ENCODE results near the gene ORMDL2.

Gene ORMDL2, protein sequence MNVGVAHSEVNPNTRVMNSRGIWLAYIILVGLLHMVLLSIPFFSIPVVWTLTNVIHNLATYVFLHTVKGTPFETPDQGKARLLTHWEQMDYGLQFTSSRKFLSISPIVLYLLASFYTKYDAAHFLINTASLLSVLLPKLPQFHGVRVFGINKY

DNA sequence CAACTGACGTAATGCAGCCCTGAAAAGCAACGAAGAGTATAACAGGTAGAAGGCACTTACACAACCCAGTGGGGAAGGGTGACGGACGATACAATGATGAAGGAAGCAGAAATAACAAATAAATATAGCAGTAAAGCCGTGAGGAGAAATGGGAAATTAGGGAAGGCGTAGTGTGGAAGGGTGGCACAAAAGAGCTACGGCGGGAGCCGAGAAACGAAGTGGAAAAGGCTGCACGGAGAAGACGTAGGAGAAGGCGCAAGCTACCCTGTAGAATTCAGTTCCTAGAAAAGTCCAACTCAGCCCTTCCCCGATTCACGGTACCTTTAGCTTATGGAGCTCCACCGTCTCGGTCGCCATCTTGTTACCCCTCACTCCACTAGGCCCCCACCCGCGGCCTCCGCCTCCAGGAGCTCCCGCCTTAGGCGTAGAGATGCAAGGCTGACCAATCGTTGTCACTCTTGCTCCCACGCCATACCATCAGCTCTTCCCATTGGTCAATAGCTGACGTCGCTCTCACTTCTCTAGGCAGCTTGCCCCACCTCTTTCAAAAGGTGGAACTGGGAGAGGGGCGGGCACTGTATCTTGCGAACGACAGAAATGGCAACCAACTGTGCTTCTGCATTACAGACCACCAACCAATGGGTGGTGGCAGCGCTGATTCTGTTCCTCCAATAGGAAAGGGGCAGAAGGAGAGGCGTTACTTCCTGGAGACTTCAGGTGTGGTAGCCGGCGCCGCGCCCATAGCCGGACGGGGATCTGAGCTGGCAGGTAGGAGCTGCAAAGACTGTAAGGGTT, at the start of gene ORMDL2, which contains the start of gene SARNP:
Gene ORMDL2 (plus strand): TSS at position 697 of the 795 bp plus-strand sequence. CDS start 959 bp downstream, outside the sequence.
Gene SARNP (minus strand): TSS at position 380 of the 795 bp plus-strand sequence. CDS start 23 bp downstream, at position 357.
- peak; percentile 69 to 92 (median 90) for DNase-seq (ENCODE audit: low read depth in 4 of 4, low spot score in 1 of 4)

DNA sequence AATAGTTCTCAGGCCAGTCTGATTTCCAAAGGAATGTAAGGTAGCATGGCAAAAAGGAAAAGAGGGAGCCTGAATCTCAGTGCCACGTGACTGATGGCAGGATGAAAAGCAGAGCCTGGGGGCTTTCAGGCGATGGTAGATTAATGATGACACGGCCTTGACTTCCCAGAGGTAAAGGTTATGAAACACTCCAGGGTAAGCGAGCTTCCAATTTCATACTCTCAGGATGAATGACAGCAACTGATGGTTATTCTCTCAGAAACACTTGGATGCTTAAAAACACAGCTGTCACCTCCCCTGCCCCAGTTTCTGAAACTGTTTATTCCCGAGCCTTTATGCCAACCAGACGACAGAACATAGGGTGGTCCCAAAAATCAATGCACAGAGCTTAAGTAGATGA, 46.1 kb upstream of the ORMDL2 start:
- DNase-seq (ENCODE audit: low read depth in 4 of 4, low spot score in 1 of 4): no peak

DNA sequence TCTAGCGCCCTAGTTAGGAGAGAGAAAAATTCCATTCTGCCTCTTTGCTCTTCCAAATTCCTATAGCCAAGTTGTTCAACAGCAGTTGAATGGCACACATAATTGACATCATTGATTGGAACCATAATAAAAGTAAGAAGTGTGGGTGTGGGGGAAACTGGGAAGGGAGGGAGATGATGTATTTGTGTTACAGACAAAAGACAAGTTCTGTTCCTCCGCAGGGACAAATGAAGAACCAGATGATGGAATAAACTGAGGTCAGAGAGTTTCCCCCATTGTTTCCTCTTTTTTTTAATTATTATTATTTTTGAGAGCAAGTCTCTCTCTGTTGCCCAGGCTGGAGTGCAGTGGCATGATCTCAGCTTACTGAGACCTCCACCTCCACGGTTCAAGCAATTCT, 40.0 kb upstream of the ORMDL2 start:
- DNase-seq (ENCODE audit: low read depth in 4 of 4, low spot score in 1 of 4): no peak

DNA sequence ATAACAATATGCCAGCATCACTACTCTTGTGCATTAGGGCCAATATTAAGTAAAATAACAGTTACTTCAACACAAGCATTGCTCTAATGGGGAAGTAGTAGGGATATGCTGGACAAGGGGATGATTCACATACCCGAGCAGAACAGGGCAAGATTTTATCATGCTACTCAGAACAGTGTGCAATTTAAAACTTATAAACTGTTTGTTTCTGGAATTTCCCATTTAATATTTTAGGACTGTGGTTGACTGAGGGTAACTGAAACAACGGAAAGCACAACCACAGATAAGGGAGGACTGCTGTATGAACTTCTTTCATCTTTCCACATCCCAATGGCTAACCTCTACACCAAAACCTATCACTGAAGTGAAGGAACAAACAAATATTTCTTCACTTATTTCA, 37.2 kb upstream of the ORMDL2 start:
- no peak for DNase-seq (ENCODE audit: low read depth in 4 of 4, low spot score in 1 of 4)

DNA sequence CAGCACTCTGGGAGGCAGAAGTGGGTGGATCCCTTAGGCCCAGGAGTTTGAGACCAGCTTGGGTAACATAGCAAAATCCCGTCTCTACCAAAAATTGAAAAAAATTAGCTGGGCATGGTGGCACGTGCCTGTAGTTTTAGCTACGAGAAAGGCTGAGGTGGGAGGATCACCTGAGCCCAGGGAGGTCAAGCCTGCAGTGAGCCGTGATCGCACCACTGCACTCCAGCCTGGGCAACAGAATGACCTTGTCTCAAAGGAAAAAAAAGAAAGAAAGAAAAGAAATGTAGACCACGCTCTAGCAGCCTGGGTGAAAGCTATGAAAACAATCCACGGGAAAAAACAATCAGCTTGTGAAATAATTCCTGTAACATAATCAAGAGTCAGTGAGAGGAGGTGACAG, 29.3 kb upstream of the ORMDL2 start:
- no peak for DNase-seq (ENCODE audit: low read depth in 4 of 4, low spot score in 1 of 4)

DNA sequence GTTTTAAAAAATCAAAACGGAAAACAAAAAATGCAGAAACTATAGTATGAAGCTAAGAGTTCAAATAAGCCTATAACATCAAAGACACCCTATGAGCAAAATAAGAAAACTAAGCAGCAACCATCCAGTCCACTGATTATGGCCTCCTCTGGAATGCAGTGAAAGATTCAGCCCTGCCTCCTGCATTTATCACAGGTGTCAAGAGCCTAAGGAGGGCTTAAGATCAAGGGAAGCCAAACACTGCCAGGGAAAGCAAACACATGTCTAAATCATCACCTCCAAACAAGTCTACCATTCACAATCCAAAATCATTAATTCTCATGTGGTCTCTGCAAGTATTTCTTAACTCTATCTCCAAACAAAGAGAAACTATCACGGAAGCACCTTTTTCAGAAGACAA, 28.7 kb upstream of the ORMDL2 start:
- DNase-seq (ENCODE audit: low read depth in 4 of 4, low spot score in 1 of 4): no peak

DNA sequence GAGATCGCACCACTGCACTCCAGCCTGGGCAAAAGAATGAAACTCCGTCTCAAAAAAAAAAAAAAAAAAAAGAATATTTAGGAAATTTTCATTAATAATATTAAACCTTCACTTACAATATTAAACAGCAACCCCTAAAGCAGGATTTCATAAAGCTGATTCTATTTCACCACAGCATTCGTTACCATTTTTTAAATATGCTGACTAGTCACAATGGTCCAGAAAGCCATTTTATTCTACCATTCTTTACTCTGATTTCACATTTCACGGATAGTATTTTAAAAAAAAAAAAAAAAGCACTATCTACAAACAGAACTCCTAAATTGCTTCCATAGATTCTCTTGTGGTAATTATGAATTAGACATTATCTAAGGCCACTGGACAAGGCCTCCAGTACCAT, 27.9 kb upstream of the ORMDL2 start:
- DNase-seq (ENCODE audit: low read depth in 4 of 4, low spot score in 1 of 4): no peak

DNA sequence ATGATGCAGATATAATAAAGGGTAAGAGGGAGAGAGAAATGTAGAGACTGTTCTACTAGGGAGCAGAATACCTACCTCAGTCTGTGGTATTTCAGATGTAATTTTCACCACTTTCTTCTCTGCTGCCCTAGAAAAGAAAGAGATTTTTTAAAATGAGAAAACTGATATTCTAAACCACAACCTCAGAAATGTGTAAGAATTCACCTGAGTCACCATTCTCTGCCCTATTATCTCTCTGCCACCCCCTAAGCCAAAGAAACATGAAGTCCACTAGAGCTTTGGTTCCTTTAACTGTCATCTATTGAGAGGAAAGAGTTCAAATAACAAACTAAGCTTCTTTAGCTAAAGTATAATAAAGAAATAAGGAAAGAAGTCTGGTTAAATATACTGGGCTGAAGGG, 21.9 kb upstream of the ORMDL2 start:
- DNase-seq (ENCODE audit: low read depth in 4 of 4, low spot score in 1 of 4): no peak

DNA sequence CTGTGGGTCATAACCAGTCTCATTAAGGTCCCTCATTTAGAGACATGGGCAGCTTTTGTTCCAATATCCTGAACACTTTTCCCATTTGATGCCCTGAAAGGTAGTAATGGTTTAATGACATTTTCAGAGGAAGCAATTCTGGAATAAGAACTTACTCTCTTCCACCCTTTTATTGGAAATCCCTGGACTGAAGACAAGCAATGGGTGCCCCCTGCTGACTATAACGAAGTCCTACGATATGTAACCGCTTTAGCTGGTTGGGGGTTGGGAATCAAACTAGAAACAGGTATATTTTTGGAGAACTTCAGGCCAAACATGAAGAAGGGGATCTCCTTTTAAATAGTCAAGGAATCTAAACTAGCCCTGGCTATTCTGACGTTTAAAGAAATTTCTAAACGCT, 20.8 kb upstream of the ORMDL2 start:
- DNase-seq (ENCODE audit: low read depth in 4 of 4, low spot score in 1 of 4): no peak

DNA sequence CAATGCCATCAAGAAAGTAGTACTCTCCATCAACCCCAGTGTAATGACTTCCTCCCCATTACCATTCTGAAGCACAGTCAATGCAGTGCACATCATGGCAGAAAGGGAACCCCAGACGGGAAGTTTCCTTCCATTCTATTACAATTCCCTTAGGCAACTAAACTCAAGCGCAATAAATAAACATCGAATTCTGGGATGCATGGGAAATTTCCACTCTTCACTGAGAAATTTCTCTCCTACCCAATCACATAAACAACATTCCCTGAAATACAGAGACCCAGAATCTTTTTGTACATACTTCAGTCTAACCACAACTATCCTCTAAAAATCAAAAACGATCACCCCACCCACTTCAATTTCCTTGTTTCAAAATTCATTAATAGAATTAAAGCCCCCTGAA, 20.3 kb upstream of the ORMDL2 start:
- DNase-seq (ENCODE audit: low read depth in 4 of 4, low spot score in 1 of 4): no peak

DNA sequence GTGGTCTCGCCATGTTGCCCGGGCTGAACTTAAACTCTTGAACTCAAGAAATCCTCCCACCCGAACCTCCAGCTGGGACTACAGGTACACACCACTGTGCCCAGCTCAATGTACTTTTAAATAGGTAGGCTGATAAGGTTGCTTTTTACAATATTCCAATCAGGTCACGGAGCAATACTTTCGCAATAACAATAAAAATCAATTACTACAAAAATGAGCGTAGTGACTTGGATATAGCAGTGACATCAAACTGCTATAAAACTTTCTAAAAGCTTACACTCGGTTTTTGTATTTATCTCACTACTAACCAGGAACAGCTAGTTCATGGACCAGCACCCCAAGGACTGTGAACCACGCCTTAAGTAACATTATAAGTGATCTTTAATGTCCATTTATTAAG, 10.9 kb upstream of the ORMDL2 start:
- DNase-seq (ENCODE audit: low read depth in 4 of 4, low spot score in 1 of 4): no peak

DNA sequence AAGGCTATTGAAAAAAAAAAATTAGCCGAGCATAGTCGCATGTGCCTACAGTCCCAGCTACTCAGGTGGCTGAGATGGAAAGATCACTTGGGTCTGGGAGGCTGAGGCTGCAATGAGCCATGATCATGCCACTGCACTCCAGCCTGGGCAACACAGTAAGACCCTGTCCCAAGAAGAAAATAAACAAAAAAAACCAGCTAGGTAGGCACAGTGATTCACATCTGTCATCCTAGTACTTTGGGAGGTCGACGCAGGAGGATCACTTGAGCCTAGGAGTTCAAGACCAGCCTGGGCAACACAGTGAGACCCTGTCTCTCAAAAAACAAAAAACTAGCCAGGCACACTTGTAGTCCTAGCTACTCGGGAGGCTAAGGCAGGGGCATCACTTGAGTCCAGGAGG, 8.6 kb upstream of the ORMDL2 start:
- no peak for DNase-seq (ENCODE audit: low read depth in 4 of 4, low spot score in 1 of 4)

DNA sequence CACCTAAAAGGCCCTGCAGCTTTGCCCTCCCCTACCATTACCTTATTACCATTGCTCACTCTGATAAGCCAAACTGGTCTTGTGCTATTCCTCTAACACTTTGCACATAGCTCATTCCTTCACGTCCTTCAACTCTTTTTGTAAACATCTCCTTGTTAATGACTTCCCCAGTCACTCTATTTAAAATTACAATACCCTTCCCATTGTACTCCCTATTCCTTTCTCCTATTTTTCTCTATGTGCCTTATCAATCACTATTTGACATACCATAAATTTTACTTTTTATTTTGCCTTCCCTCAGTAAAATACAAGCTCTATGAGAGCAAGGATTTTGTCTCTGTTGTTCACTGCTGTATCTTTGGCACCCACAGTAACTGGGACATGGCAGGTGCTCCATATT, 5.8 kb upstream of the ORMDL2 start:
- no peak for DNase-seq (ENCODE audit: low read depth in 4 of 4, low spot score in 1 of 4)

DNA sequence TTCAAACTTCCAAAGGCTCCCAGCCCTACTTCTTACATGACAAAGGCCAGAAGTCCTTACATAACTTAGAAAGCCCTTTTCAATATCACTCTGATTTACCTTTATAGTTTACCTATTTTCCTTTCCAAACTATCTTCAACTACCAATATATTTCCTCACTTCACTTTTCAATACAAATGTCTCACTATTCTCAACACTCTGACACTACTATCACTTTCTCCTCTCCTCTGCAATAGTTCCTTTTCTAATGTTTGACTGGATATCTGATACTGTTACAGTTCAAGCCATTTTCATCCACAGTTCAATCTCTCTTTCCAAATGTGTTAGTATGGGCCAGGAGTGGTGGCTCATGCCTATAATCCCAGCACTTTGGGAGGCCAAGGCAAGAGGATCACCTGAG, 3.6 kb upstream of the ORMDL2 start:
- no peak for DNase-seq (ENCODE audit: low read depth in 4 of 4, low spot score in 1 of 4)

DNA sequence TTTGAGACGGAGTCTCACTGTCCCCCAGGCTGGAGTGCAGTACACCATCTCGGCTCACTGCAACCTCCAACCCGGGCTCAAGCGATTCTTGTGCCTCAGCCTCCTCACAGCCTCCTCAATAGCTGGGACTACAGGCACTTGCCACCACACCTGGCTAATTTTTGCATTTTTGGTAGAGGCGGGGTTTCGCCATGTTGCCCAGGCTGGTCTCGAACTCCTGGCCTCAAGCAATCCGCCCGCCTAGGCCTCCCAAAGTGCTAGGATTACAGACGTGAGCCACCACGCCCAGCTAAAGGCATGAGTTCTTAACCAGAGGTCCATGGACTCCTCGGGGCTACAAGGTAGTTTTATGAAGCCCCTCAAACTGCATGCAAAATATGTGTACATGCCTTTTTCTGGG, 2.4 kb upstream of the ORMDL2 start:
- no peak for DNase-seq (ENCODE audit: low read depth in 4 of 4, low spot score in 1 of 4)

DNA sequence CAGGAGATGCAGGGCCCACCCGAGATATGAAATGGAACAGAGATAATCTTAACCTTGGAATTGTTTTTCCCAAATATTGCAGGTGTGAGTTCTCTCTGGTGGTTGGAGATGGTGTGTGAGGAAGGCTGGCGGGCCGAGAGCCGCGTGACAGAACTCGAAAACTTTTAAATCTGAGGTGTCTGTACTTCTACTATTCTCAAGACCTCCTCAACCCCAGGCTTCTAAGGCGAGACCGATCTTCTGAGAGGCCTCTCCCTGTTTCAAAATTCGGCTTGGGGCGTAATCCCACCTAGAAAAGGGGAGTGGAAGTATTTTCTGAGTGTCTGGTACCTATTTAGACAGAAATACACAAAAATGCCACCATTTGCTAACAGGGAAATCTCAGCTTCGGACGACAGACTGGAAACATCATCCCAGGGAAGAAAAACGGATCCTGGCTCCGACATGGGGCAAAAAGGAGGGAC, 928 bp upstream of the ORMDL2 start:
- DNase-seq (ENCODE audit: low read depth in 4 of 4, low spot score in 1 of 4): no peak

DNA sequence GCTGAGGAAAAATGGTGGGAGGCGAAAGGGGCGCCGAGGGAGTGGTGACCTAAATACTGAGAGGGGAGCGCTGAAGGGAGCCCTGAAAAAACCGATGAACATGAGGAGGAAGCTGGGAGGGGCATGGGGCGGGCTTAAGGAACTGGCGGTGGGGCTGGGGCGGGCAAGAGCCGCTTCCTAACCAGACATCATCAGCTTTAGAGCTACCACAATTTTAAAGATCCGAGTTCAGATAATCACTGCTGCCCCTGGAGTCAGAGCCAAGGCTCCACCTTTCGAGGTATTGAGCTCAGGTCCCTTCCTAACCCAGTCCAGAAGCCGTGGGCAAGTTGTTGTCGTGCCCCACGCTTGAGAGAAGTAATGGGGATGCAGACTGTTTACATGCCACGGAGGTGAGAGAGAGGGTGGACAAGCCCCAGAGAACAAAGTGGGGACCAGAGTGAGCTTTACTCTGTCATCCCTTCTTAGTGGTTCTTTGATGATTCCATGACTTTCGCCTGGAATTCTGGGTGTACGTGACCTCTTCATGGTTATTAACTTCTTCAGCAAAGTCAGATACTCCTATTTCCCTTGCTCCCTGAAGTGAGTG, 393 bp downstream of the ORMDL2 start:
- no peak for DNase-seq (ENCODE audit: low read depth in 4 of 4, low spot score in 1 of 4)

DNA sequence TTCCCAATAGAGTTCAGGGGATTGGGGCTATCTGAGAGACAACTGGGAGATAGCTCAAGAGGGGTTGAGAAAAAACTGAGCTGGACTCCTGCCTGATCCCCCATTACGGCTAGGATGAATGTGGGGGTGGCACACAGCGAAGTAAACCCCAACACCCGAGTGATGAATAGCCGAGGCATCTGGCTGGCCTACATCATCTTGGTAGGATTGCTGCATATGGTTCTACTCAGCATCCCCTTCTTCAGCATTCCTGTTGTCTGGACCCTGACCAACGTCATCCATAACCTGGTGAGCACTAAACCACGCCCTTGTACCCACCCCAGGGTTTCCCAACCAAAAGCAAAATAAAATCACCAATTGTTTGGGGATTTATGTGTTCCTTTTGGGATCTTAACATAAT, 1.0 kb downstream of the ORMDL2 start:
- DNase-seq (ENCODE audit: low read depth in 4 of 4, low spot score in 1 of 4): no peak

DNA sequence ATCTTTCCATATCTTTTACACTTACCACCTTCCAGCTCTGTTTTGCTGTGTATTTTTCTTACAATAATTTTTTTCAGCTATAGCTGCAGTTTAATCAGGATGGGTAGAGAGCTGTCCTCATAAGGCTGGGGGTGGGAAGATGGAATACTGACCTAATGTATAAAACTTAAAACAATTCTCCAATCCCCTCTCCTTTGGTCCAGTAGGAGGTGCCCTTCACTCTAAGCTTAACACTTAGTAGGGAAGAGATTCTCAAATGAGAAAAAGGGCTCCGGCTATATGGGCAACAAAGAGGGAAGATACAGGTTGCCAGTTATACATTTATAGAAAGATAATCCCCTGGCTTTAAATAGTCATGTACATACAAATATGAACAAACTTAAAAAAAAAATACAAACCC, 2.8 kb downstream of the ORMDL2 start:
- DNase-seq (ENCODE audit: low read depth in 4 of 4, low spot score in 1 of 4): no peak

DNA sequence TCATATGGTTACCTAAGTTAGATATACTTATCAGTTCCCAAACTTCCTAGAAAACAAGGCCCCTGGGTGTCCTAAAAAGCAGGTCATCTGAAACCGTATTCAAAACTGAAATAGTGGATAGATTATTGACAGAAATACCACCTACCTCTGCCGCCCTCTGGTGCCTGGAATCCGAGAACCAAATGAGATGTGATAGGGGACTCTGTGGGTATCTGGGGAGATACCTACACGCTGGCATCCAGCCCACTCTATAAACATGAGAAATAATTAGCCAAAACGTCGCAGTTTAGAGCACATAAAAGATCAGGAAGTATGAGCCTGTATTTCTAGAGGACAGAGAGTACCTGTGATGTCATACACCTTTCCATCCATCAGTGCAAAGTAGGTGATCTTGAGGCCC, 4.4 kb downstream of the ORMDL2 start:
- no peak for DNase-seq (ENCODE audit: low read depth in 4 of 4, low spot score in 1 of 4)

DNA sequence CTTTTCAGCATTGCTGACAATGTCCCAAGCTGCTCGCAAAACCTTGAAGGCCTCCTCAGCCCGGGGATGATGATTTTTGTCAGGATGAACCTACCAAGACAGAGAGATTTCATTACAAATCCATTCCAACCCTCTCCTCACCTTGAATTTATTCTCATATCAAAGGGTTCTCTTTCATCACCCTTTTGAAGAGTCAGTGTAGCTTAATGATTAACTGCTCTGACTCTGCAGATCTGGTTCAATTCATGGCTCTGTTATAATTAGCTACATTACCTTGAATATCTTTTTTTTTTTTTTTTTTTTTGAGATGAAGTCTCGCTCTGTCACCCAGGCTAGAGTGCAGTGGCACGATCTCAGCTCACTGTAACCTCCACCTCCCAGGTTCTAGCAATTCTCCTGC, 5.6 kb downstream of the ORMDL2 start:
- DNase-seq (ENCODE audit: low read depth in 4 of 4, low spot score in 1 of 4): no peak

DNA sequence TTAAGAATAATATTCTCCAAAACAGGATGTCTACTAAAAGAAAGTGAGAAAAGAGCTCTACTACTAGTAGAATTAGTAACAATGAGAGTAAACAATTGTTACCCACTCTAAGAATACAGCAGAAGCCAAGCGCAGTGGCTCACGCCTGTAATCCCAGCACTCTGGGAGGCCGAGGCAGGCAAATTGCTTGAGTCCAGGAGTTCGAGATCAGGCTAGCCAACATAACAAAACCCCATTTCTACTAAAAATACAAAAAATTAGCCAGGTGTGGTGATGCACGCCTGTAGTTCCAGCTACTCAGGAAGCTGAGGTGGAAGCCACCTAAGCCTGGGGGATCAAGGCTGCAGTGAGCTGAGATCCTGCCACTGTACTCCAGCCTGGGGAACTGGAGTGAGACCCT, 6.9 kb downstream of the ORMDL2 start:
- no peak for DNase-seq (ENCODE audit: low read depth in 4 of 4, low spot score in 1 of 4)

Measured in stimulated activated CD4-positive, alpha-beta T cell treated with anti-CD3 and anti-CD28 coated beads, Interleukin-1b, Interleukin-23, amount 100 ng/mL, for 24 hours (primary cell).